Measurements from ENCODE around the gene MZF1. TPM values are rescaled to one million over a fixed set of nuclear protein-coding genes. Genes with fewer than 3 reads are reported as not detected.

Gene MZF1
- total RNA-seq, 1 experiment from 2014 or later = 50.7 TPM

DNA sequence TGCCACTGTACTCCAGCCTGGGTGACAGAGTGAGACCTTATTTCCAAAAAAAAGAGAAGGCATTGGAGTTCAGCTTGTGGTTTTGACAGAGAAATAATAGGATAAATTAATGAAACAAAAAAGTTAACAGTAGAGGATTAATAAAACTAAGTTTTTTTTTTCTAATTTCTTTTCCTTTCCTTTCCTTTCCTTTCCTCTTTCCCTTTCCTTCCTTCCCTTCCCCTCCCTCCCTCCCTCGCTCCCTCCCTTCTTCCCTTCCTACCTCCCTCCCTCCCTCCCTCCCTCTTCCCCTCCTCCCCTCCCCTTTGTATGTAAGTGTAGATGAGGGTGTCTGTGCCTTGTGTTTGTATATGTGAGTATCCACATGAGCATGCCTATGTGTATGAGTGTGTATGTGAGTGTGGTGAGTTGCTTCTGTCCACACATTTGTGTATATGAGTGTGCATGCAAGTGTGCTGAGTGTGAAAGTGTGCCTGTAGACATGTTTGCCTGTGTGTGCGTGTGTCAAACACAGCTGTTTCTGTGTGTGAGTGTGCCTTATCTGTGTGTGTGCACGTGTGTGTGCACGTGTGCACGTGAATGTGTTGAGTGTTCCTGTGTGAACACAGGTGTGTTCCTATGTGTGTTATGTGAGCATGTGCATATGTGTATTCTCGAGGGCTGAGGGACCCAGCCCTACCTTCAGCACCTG, 12.5 kb upstream of the MZF1 start:
- Mint-ChIP-seq H3K4me3 (ENCODE audit: unreplicated experiment) (no peak overlapping the region), H3K4me1 (ENCODE audit: insufficient read depth, unreplicated experiment) (peaks cover 5% of the 10 kb centered on the region), H3K9me3 (ENCODE audit: unreplicated experiment) (no peaks in the 10 kb centered on the region), H3K27me3 (ENCODE audit: insufficient read depth, unreplicated experiment) (no peaks in the 10 kb centered on the region), H3K27ac (ENCODE audit: low read depth, unreplicated experiment) (no peak overlapping the region), H3K36me3 (ENCODE audit: insufficient read depth, unreplicated experiment) (peaks cover 31% of the 10 kb centered on the region)
- TF ChIP-seq, protein P1, sequence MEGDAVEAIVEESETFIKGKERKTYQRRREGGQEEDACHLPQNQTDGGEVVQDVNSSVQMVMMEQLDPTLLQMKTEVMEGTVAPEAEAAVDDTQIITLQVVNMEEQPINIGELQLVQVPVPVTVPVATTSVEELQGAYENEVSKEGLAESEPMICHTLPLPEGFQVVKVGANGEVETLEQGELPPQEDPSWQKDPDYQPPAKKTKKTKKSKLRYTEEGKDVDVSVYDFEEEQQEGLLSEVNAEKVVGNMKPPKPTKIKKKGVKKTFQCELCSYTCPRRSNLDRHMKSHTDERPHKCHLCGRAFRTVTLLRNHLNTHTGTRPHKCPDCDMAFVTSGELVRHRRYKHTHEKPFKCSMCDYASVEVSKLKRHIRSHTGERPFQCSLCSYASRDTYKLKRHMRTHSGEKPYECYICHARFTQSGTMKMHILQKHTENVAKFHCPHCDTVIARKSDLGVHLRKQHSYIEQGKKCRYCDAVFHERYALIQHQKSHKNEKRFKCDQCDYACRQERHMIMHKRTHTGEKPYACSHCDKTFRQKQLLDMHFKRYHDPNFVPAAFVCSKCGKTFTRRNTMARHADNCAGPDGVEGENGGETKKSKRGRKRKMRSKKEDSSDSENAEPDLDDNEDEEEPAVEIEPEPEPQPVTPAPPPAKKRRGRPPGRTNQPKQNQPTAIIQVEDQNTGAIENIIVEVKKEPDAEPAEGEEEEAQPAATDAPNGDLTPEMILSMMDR (IDR thresholded peaks at IDR 0.05; ENCODE audit: unreplicated experiment) = no peak
- BruUV-seq (replicated peaks) = no TSS peak
- no peak for DNase-seq (ENCODE audit: unreplicated experiment)
- ChIA-PET POLR2A (interaction anchor here (1.2 to 1.8 kb wide), 2 partner anchors 10 to 42 kb away, joined by 4 to 5 read pairs; partner anchors contain the start of gene TRIM28), CTCF (no interaction called here)
- intact Hi-C loops (cut with micrococcal nuclease) = no loop called here

DNA sequence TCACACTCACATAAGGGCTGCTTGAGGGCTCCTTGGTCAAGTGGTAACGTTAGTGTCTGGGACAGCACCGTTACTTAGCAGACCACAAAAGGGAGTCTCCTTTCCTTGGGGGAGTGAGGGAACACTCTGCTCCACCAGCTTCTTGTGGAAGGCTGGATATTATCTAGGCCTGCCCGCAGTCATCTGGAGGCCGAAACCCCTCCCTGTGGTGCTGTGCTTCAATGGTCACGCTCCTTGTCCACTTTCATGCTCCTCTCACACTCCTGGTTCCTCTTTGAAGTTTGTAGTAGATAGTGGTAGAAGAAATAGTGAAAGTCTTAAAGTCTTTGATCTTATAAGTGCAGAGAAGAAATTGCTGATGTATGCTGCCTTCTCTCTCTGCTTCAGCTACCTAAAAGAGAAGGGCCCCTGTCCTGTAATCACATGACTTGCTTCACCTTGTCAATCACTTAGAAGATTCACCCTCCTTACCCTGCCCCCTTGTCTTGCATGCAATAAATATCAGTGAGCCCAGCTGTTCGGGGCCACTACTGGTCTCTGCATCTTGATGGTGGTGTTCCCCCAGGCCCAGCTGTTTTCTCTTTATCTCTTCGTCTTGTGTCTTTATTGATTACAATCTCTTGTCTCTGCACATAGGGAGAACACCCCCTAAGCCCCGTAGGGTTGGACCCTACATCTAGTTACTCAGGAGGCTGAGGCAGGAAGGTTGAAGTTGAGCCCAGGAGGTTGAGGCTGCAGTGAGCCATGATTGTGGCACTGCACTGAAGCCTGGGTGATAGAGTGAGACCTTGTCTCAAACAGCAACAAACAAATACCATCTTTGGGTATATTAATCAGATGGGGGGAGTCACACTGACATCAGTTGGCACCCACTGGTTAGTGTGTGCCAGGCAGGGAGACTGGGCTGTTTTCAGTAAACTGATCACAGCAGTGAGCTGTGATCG, 11.6 kb upstream of the MZF1 start:
- ChIA-PET POLR2A (interaction anchor here (1.2 to 1.8 kb wide), 3 partner anchors 9 to 41 kb away, joined by 4 to 6 read pairs (median 5); partner anchors contain the start of gene TRIM28), CTCF (no interaction called here)
- Mint-ChIP-seq H3K4me3 (ENCODE audit: unreplicated experiment) (no peak overlapping the region), H3K27ac (ENCODE audit: low read depth, unreplicated experiment) (no peak overlapping the region), H3K4me1 (ENCODE audit: insufficient read depth, unreplicated experiment) (peaks cover 8% of the 10 kb centered on the region), H3K36me3 (ENCODE audit: insufficient read depth, unreplicated experiment) (peaks cover 31% of the 10 kb centered on the region), H3K9me3 (ENCODE audit: unreplicated experiment) (no peaks in the 10 kb centered on the region), H3K27me3 (ENCODE audit: insufficient read depth, unreplicated experiment) (no peaks in the 10 kb centered on the region)
- no TSS peak for BruUV-seq (replicated peaks)
- DNase-seq (ENCODE audit: unreplicated experiment) = no peak
- intact Hi-C loops (cut with micrococcal nuclease) = no loop called here
- TF ChIP-seq, protein P1 (IDR thresholded peaks at IDR 0.05; ENCODE audit: unreplicated experiment) = no peak

GRCh38 chr19:58582985-58583384, 9.8 kb upstream of the MZF1 start:
- H3K27me3 Mint-ChIP-seq (ENCODE audit: insufficient read depth, unreplicated experiment) = no peaks in the 10 kb centered on the region
- intact Hi-C loops (cut with micrococcal nuclease) = no loop called here
- no peaks in the 10 kb centered on the region for H3K9me3 Mint-ChIP-seq (ENCODE audit: unreplicated experiment)
- H3K4me3 Mint-ChIP-seq (ENCODE audit: unreplicated experiment) = no peak overlapping the region
- no peak for DNase-seq (ENCODE audit: unreplicated experiment)
- BruUV-seq (replicated peaks) = no TSS peak
- no peak overlapping the region for H3K27ac Mint-ChIP-seq (ENCODE audit: low read depth, unreplicated experiment)
- TF ChIP-seq, protein P1 (IDR thresholded peaks at IDR 0.05; ENCODE audit: unreplicated experiment) = no peak
- peaks cover 15% of the 10 kb centered on the region for H3K4me1 Mint-ChIP-seq (ENCODE audit: insufficient read depth, unreplicated experiment)
- H3K36me3 Mint-ChIP-seq (ENCODE audit: insufficient read depth, unreplicated experiment) = peaks cover 45% of the 10 kb centered on the region
- ChIA-PET POLR2A (no interaction called here), CTCF (no interaction called here)

All from MCF 10A (cell line).